ENCODE results near the gene TMEM156.
"Not testable (repeated sequence)": the region's sequence is repeated elsewhere in the genome, so short reads cannot be mapped to it uniquely, and the experiment has no call there.

- not testable (repeated sequence) for TF ChIP-seq POLR2A, CTCF (IDR thresholded peaks at IDR 0.05)
Measured at GRCh38 chr4:39031590-39032020, 604 bp downstream of the TMEM156 start.

Measured in Peyer's patch (tissue), 4 donors.